Ishikawa (cell line): ENCODE data around the gene MYBPC2.

ENCODE experiments used
- CEBPB ChIP-seq: IDR thresholded peaks from 2 replicates; pipeline ENCODE4 v1.6.1; 2012
- EGR1 ChIP-seq: IDR thresholded peaks from 2 replicates; pipeline ENCODE4 v1.6.1; 2012
- FOXM1 ChIP-seq: IDR thresholded peaks from 2 replicates; pipeline ENCODE4 v1.6.1; 2012; ENCODE audit warnings: low read depth, borderline replicate concordance
- MAX ChIP-seq: IDR thresholded peaks from 2 replicates; pipeline ENCODE4 v1.6.1; 2012
- NFIC ChIP-seq: IDR thresholded peaks from 2 replicates; pipeline ENCODE4 v1.6.1; 2012
- REST ChIP-seq: IDR thresholded peaks from 2 replicates; pipeline ENCODE4 v1.6.1; 2012; ENCODE audit warnings: low read depth, mild to moderate bottlenecking
- TAF1 ChIP-seq: IDR thresholded peaks from 2 replicates; pipeline ENCODE4 v1.6.1; 2012; ENCODE audit warnings: low read depth, mild to moderate bottlenecking
- TCF12 ChIP-seq: IDR thresholded peaks from 2 replicates; pipeline ENCODE4 v1.6.1; 2012; ENCODE audit warnings: low read depth
- TEAD4 ChIP-seq: IDR thresholded peaks from 2 replicates; pipeline ENCODE4 v1.6.1; 2012
- YY1 ChIP-seq: IDR thresholded peaks from 2 replicates; pipeline ENCODE4 v1.6.1; 2012; ENCODE audit warnings: low read depth

GRCh38 chr19:50406829-50407228 is 25.9 kb upstream of the MYBPC2 start:
- TF ChIP-seq TCF12 (no peak), REST (no peak), TAF1 (no peak), TEAD4 (no peak), CEBPB (no peak), FOXM1 (no peak), MAX (no peak), EGR1 (no peak), YY1 (no peak), NFIC (no peak)
